ENCODE measurements around the gene OR2A2.

Gene OR2A2

GRCh38 chr7:144142187-144142586 lies 32.8 kb downstream of the OR2A2 start:
- DNase-seq (ENCODE audit: low spot score) = no peak

GRCh38 chr7:144144426-144144825 lies 35.0 kb downstream of the OR2A2 start:
- no peak for DNase-seq (ENCODE audit: low spot score)

- DNase-seq (ENCODE audit: low spot score) = no peak
Measured at GRCh38 chr7:144148224-144148827, 38.9 kb downstream of the OR2A2 start.

- DNase-seq (ENCODE audit: low spot score) = no peak
Measured at GRCh38 chr7:144158861-144159260, 49.5 kb downstream of the OR2A2 start.
